HepG2 (cell line): ENCODE results near the gene AIFM1.

Experiments
- BHLHE40 ChIP-seq: IDR thresholded peaks from 2 replicates; pipeline ENCODE4 v1.6.1; 2011; ENCODE audit warnings: low read length, improper control_type of control experiment
- IRX3 ChIP-seq: sonication (generic); formaldehyde crosslinking; IDR thresholded peaks from 2 replicates; pipeline ENCODE4 v1.8.1; 2023; ENCODE audit warnings: mild to moderate bottlenecking, low read depth, missing genetic modification reagents, borderline replicate concordance
- MZF1 ChIP-seq: sonication (generic); formaldehyde crosslinking; IDR thresholded peaks from 2 replicates; pipeline ENCODE4 v1.8.1; 2023; ENCODE audit warnings: mild to moderate bottlenecking, missing genetic modification reagents, borderline replicate concordance
- ZFP36 ChIP-seq: fragments of 150-350 bp; IDR thresholded peaks from 2 replicates; pipeline ENCODE4 v1.6.1; 2018; ENCODE audit warnings: borderline replicate concordance, low read length, low read depth; ENCODE audit not compliant: partially characterized antibody
- ZNF317 ChIP-seq: sonication (generic); formaldehyde crosslinking; IDR thresholded peaks from 2 replicates; pipeline ENCODE4 v1.5.0; 2020; ENCODE audit warnings: mild to moderate bottlenecking, missing genetic modification reagents
- ZNF350 ChIP-seq: sonication (generic); formaldehyde crosslinking; IDR thresholded peaks from 2 replicates; pipeline ENCODE4 v1.4.0; 2020; ENCODE audit warnings: mild to moderate bottlenecking, low read depth, missing genetic modification reagents, borderline replicate concordance
- ZNF772 ChIP-seq: sonication (generic); formaldehyde crosslinking; IDR thresholded peaks from 2 replicates; pipeline ENCODE4 v1.5.0; 2020; ENCODE audit warnings: mild to moderate bottlenecking, missing genetic modification reagents
- TF ChIP-seq, protein P1 (sequence below): sonication (generic); formaldehyde crosslinking; IDR thresholded peaks from 2 replicates; pipeline ENCODE4 v1.4.0; 2020; ENCODE audit warnings: missing genetic modification reagents, borderline replicate concordance
- TF ChIP-seq, protein P2 (sequence below): sonication (generic); formaldehyde crosslinking; IDR thresholded peaks from 2 replicates; pipeline ENCODE4 v1.5.0; 2020; ENCODE audit warnings: mild to moderate bottlenecking, missing genetic modification reagents, moderate library complexity
- TF ChIP-seq, protein P3 (sequence below): sonication (generic); formaldehyde crosslinking; IDR thresholded peaks from 2 replicates; pipeline ENCODE4 v1.8.0; 2022; ENCODE audit warnings: missing genetic modification reagents, mild to moderate bottlenecking, moderate library complexity, borderline replicate concordance
- TF ChIP-seq, protein P4 (sequence below), 2 experiments: sonication (generic) in 1 of 2; formaldehyde crosslinking in 1 of 2; IDR thresholded peaks; 2 replicates each; pipeline versions ENCODE4 v1.5.1 to v1.6.1; 2011 to 2020; ENCODE audit warnings: borderline replicate concordance in 1 of 2, low read depth in 1 of 2, low read length in 1 of 2, mild to moderate bottlenecking in 1 of 2, missing genetic modification reagents in 1 of 2, moderate library complexity in 1 of 2

DNA sequence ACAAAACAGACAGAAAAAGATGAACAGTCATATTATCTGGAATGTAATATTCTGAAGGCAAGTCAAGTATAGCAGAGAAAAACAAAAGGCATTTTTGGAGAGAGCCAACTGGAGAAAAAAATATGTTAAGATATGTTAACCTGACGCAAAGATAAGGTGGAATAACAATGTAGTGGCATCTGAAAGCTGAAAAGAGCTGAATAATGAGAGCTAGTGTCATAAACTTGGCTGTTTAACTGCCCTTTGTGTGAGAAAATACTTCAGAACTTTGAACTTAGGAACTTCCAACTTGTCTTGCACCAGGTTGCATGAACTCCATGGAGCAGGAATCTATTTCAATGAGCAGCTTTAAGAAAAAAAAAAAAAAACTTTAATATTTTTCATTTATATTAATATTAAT, 39.0 kb upstream of the AIFM1 start:
- TF ChIP-seq MZF1 (CRISPR knock-in tag): no peak
- no peak for TF ChIP-seq ZNF772 (CRISPR knock-in tag)
- TF ChIP-seq, protein P1, sequence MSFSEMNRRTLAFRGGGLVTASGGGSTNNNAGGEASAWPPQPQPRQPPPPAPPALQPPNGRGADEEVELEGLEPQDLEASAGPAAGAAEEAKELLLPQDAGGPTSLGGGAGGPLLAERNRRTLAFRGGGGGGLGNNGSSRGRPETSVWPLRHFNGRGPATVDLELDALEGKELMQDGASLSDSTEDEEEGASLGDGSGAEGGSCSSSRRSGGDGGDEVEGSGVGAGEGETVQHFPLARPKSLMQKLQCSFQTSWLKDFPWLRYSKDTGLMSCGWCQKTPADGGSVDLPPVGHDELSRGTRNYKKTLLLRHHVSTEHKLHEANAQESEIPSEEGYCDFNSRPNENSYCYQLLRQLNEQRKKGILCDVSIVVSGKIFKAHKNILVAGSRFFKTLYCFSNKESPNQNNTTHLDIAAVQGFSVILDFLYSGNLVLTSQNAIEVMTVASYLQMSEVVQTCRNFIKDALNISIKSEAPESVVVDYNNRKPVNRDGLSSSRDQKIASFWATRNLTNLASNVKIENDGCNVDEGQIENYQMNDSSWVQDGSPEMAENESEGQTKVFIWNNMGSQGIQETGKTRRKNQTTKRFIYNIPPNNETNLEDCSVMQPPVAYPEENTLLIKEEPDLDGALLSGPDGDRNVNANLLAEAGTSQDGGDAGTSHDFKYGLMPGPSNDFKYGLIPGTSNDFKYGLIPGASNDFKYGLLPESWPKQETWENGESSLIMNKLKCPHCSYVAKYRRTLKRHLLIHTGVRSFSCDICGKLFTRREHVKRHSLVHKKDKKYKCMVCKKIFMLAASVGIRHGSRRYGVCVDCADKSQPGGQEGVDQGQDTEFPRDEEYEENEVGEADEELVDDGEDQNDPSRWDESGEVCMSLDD (CRISPR knock-in tag): no peak
- TF ChIP-seq BHLHE40: no peak
- TF ChIP-seq, protein P2, sequence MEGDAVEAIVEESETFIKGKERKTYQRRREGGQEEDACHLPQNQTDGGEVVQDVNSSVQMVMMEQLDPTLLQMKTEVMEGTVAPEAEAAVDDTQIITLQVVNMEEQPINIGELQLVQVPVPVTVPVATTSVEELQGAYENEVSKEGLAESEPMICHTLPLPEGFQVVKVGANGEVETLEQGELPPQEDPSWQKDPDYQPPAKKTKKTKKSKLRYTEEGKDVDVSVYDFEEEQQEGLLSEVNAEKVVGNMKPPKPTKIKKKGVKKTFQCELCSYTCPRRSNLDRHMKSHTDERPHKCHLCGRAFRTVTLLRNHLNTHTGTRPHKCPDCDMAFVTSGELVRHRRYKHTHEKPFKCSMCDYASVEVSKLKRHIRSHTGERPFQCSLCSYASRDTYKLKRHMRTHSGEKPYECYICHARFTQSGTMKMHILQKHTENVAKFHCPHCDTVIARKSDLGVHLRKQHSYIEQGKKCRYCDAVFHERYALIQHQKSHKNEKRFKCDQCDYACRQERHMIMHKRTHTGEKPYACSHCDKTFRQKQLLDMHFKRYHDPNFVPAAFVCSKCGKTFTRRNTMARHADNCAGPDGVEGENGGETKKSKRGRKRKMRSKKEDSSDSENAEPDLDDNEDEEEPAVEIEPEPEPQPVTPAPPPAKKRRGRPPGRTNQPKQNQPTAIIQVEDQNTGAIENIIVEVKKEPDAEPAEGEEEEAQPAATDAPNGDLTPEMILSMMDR (CRISPR knock-in tag): no peak
- TF ChIP-seq ZNF317 (CRISPR knock-in tag): no peak
- no peak for TF ChIP-seq IRX3 (CRISPR knock-in tag)
- no peak for TF ChIP-seq ZNF350 (CRISPR knock-in tag)
- TF ChIP-seq, protein P3, sequence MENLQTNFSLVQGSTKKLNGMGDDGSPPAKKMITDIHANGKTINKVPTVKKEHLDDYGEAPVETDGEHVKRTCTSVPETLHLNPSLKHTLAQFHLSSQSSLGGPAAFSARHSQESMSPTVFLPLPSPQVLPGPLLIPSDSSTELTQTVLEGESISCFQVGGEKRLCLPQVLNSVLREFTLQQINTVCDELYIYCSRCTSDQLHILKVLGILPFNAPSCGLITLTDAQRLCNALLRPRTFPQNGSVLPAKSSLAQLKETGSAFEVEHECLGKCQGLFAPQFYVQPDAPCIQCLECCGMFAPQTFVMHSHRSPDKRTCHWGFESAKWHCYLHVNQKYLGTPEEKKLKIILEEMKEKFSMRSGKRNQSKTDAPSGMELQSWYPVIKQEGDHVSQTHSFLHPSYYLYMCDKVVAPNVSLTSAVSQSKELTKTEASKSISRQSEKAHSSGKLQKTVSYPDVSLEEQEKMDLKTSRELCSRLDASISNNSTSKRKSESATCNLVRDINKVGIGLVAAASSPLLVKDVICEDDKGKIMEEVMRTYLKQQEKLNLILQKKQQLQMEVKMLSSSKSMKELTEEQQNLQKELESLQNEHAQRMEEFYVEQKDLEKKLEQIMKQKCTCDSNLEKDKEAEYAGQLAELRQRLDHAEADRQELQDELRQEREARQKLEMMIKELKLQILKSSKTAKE (CRISPR knock-in tag): no peak
- TF ChIP-seq, protein P4, sequence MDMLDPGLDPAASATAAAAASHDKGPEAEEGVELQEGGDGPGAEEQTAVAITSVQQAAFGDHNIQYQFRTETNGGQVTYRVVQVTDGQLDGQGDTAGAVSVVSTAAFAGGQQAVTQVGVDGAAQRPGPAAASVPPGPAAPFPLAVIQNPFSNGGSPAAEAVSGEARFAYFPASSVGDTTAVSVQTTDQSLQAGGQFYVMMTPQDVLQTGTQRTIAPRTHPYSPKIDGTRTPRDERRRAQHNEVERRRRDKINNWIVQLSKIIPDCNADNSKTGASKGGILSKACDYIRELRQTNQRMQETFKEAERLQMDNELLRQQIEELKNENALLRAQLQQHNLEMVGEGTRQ (IDR thresholded peaks at IDR 0.05; ENCODE audit: low read depth, low read length): no peak
- TF ChIP-seq, protein P4 (CRISPR knock-in tag; IDR thresholded peaks at IDR 0.05; ENCODE audit: borderline replicate concordance): no peak
- TF ChIP-seq ZFP36: no peak
